Heart left ventricle (tissue), 16 donors: ENCODE measurements around the gene HELZ2. TPM values are rescaled to one million over a fixed set of nuclear protein-coding genes. Genes with fewer than 3 reads are reported as not detected.

Source experiments
- ATAC-seq, 4 donors: fragments of 200-7000 bp; cut with Tn5 transposase; one replicate each; pipeline ENCODE4 v1.9.1; 2020 to 2022; ENCODE audit warnings: moderate library complexity in 4 of 4, mild to moderate bottlenecking in 3 of 4, moderate number of reproducible peaks in 1 of 4
- DNase-seq, 5 donors: peaks; one replicate each; pipeline ENCODE4 v3.0.0-alpha.2; 2020
- H3K27ac ChIP-seq, 12 donors: fragments of 200-600 bp; sonication (generic) in 4 of 12; one replicate each; pipeline versions ENCODE4 v1.5.0 to v1.8.0; 2016 to 2022; ENCODE audit warnings: mild to moderate bottlenecking in 2 of 12
- H3K27me3 ChIP-seq, 9 donors: fragments of 200-600 bp; sonication (generic) in 2 of 9; one replicate each; pipeline versions ENCODE4 v1.5.1 to v1.8.0; 2016 to 2022; ENCODE audit warnings: mild to moderate bottlenecking in 3 of 9
- H3K36me3 ChIP-seq, 9 donors: fragments of 200-600 bp; sonication (generic) in 2 of 9; one replicate each; pipeline versions ENCODE4 v1.5.0 to v1.8.0; 2018 to 2022; ENCODE audit warnings: mild to moderate bottlenecking in 2 of 9
- H3K4me1 ChIP-seq, 12 donors: fragments of 200-600 bp; sonication (generic) in 4 of 12; one replicate each; pipeline versions ENCODE4 v1.5.0 to v1.8.0; 2016 to 2022; ENCODE audit warnings: mild to moderate bottlenecking in 3 of 12
- H3K4me3 ChIP-seq, 12 donors: fragments of 200-600 bp; sonication (generic) in 4 of 12; one replicate each; pipeline versions ENCODE4 v1.5.0 to v1.8.0; 2017 to 2022; ENCODE audit warnings: mild to moderate bottlenecking in 9 of 12, moderate library complexity in 4 of 12
- H3K9me3 ChIP-seq, 12 donors: fragments of 200-600 bp; sonication (generic) in 4 of 12; one replicate each; pipeline versions ENCODE4 v1.5.0 to v1.8.0; 2016 to 2022; ENCODE audit warnings: mild to moderate bottlenecking in 1 of 12
- POLR2A ChIP-seq, 2 donors: fragments of 450-650 bp; IDR thresholded peaks; one replicate each; pipeline ENCODE4 v1.6.1; 2017; ENCODE audit warnings: antibody characterized with exemption in 2 of 2, mild to moderate bottlenecking in 2 of 2, moderate library complexity in 2 of 2
- WGBS, 4 donors: extraction: QIAGEN DNeasy Blood & Tissue Kit in 2 of 4; methylation state at CpG; one replicate each; pipeline versions ENCODE4 v1.1.5 to v1.1.7; 2013 to 2018; 5-methylcytosine and 5-hydroxymethylcytosine counted together
- intact Hi-C, 10 donors: fragments of 100-400 bp; cut with DNase I; formaldehyde crosslinking; loops; one replicate each; pipeline versions ENCODE4 v1.11.1 to v1.14.2; 2022
- polyA plus RNA-seq, 2 donors: library from polyadenylated mRNA; stranded (reverse); fragments of 200-250 nt; gene quantifications; one replicate each; pipeline ENCODE4 v1.2.3, GENCODE V29; 2013
- total RNA-seq, 9 donors: library from RNA; depleted of rRNA in 2 of 9; stranded (reverse); fragments of >200 nt in 2 of 9; fragmentation: NEBNext Ultra II Directional in 3 of 9; extraction: Animal tissue kit (Norgen Biotek cat#: 25700) in 3 of 9; gene quantifications; one replicate each; pipeline versions ENCODE4 v1.1.0 to v1.2.4, GENCODE V29; 2016 to 2023
- TF ChIP-seq, protein P1 (sequence below), 12 donors: fragments of 200-600 bp; sonication (generic) in 4 of 12; IDR thresholded peaks; one replicate each; pipeline versions ENCODE4 v1.5.0 to v1.8.0; 2018 to 2022; ENCODE audit warnings: antibody characterized with exemption in 12 of 12, mild to moderate bottlenecking in 5 of 12
- donor health status: ischemic (EF 13 %, LVEDD 7.1; RV severe dilation, severe dysfunction).
- donor health status: healthy with polysubstance abuse.
- donor health status: DM: no; HTN: yes; CAD: no.
- donor health status: DM: no; HTN: no; CAD: no.
- donor health status: ischemic (EF 25% LVEDD 6.9; RV normal size, moderate dysfunction).
- donor health status: ischemic (EF 25% LVEDD 5.7; RV mildly dilated, moderate dysfunction).
- donor health status: healthy.
- donor health status: DM: yes; HTN: yes; CAD: no.
- donor health status: ischemic (EF 35%, LVEDD 5.7; RV mildly dilated, moderate dysfunction).
- donor health status: nonischemic (EF 11% LVEDD 7.7; RV severe dilation, severe dysfunction).
- donor health status: DM: yes; HTN: yes; CAD: no.
- donor health status: PGD.
- donor health status: ischemic (EF 29% LVEDD 5.4; RV normal size, mild dysfunction).
- donor health status: nonischemic (EF 23%, LVEDD 6.1; RV moderate dilation, normal function).

HELZ2 gene
- total and polyA plus RNA-seq, 11 donors, result 7.2 to 34.6 (median 20.2) TPM

DNA sequence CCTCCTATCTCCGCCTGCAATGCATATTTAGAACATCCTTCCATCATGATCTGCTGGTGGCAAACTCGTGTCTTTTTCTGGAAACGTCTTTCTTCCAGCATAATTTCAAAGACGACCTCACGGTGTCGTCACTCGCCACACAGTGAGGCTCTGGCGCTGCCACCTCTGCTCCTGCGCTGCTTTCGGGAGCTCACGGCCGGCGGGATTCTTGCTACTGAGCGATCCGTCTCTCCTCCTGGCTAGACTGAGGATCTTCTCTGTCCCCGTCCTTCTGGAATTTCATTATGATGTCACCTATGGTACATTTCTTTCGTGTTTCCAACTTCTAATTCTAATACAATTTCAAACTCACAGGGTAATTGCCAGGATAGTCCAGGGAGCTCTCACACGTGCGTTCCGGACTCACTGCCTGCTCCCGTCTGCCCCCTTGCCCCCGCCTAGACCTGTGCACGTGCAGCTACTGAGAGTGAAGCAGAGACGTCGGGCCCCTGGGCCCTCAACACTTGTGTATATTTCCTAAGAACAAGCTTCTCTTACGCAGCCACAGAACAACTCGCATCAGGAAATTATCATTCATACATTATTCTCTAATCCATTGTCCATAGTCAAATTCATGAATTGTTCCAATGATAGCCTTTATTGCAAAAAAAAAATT is 25.5 kb upstream of the HELZ2 start:
- no peak for TF ChIP-seq POLR2A (IDR thresholded peaks at IDR 0.05)
- TF ChIP-seq, protein P1, sequence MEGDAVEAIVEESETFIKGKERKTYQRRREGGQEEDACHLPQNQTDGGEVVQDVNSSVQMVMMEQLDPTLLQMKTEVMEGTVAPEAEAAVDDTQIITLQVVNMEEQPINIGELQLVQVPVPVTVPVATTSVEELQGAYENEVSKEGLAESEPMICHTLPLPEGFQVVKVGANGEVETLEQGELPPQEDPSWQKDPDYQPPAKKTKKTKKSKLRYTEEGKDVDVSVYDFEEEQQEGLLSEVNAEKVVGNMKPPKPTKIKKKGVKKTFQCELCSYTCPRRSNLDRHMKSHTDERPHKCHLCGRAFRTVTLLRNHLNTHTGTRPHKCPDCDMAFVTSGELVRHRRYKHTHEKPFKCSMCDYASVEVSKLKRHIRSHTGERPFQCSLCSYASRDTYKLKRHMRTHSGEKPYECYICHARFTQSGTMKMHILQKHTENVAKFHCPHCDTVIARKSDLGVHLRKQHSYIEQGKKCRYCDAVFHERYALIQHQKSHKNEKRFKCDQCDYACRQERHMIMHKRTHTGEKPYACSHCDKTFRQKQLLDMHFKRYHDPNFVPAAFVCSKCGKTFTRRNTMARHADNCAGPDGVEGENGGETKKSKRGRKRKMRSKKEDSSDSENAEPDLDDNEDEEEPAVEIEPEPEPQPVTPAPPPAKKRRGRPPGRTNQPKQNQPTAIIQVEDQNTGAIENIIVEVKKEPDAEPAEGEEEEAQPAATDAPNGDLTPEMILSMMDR (IDR thresholded peaks at IDR 0.05), result no peak
- H3K27ac ChIP-seq, result no peak overlapping the region
- no peaks in the 10 kb centered on the region for H3K9me3 ChIP-seq
- DNase-seq, result peak in 1 of 5 donors; percentile 13
- 90 to 95% (median 93%) methylated on average over 27 of the region's 27 CpGs for WGBS, 4 donors
- ATAC-seq, result no peak
- H3K4me1 ChIP-seq, result no peaks in the 10 kb centered on the region
- no peaks in the 10 kb centered on the region for H3K27me3 ChIP-seq
- intact Hi-C loops, result no loop called here
- peaks cover 8 to 87% (median 77%) of the 10 kb centered on the region in 9 donors for H3K36me3 ChIP-seq
- no peak overlapping the region for H3K4me3 ChIP-seq

DNA sequence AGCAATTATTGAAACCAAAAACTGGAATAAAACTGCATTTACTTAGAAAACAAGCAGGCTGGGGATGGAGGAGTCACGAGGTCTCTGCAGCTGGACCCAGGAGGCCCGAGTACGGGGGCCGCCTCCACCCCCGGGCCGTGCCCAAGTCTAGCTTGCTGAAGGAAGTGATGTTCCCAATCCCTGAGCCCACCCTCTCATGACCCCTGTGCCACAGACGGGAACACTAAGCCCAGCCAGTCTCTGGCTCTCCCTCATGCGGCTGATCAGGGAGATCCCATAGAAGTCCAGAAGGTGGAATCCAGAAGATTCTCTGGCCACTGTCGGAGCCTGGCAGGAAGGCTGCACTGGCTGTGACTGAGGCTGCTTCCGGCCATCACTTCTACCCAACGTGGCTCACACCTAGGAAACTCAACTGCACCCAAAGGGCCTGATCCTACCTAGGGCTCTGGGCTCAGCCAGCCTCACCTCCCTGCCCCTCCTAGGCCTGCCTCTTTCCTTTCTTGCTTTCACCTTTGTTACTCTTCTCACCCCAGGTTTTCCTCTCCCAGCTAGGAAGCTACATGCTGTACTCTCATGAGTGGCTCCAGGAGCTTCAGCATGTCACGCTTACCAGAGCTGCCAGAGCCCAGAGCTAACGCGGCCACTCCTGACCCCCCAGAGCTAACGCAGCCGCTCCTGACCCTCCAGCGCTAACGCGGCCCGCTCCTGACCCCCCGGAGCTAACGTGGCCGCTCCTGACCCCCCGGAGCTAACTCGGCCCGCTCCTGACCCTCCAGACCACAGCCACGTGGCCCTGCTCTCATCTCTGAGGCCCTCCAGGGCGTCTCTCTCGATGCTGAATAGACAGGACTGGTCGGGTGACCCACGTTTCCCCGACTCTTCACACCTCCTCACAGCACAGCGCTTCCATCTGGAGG is 24.7 kb upstream of the HELZ2 start:
- peaks cover 8 to 88% (median 77%) of the 10 kb centered on the region in 9 donors for H3K36me3 ChIP-seq

DNA sequence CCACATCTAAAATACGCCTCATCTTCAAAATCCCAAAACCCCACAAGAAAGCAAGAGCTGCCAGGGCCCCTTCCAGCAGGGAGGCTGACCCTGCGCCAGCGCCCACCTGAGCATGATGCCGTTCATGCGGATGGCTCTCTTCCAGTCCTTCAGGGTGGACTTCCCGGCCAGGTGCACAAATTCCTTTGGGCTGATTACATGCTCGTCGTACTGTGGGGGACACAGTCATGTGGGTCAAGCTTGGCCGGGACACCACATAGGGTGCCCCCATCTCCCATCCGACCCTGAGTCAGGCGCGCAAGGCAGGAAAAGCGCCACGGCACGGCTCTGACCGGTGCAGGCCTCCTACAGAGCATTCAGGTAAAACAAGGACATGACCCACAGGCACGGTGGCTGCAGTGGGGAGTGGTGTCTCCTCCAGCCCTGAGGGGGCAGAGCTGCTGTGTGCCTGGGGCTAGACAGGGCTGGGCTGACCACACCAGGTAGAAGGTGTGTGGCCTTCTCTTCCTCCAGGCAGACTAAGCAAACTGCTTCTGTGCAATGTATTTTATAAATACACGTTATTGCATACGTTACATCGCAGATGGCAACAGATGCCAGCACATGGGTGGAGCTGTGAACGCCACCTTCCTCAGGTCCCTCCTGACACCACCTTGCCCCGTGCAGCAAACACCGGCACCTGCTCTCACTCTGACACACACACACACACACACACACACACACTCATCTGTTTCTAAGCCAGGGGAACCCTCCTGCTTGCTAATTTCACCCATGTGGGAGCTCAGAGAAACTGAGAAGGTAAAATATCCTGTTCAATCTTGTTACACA is 23.8 kb upstream of the HELZ2 start:
- H3K27ac ChIP-seq, result no peak overlapping the region
- no peaks in the 10 kb centered on the region for H3K9me3 ChIP-seq
- H3K27me3 ChIP-seq, result no peaks in the 10 kb centered on the region
- no peak overlapping the region for H3K4me3 ChIP-seq
- DNase-seq (peak in 2 of 5 donors; percentile 7 to 42), ATAC-seq (no peak)
- H3K36me3 ChIP-seq, result peaks cover 6 to 88% (median 75%) of the 10 kb centered on the region in 9 donors
- H3K4me1 ChIP-seq, result peaks cover 0 to 4% (median 0%) of the 10 kb centered on the region in 12 donors
- intact Hi-C loops, result no loop called here
- TF ChIP-seq, protein P1 (IDR thresholded peaks at IDR 0.05), result no peak
- TF ChIP-seq POLR2A (IDR thresholded peaks at IDR 0.05), result no peak
- 87 to 91% (median 89%) methylated on average over 23 of the region's 23 CpGs for WGBS, 4 donors

More for the DNA sequence above, 24.7 kb upstream of the HELZ2 start:
- DNase-seq, result peak in 1 of 5 donors; percentile 9
- 88 to 94% (median 90%) methylated on average over 33 of the region's 33 CpGs for WGBS, 4 donors
- no peaks in the 10 kb centered on the region for H3K9me3 ChIP-seq
- H3K27me3 ChIP-seq, result no peaks in the 10 kb centered on the region
- ATAC-seq, result no peak
- H3K27ac ChIP-seq, result no peak overlapping the region
- TF ChIP-seq POLR2A (IDR thresholded peaks at IDR 0.05), result no peak
- TF ChIP-seq, protein P1 (IDR thresholded peaks at IDR 0.05), result no peak
- intact Hi-C loops, result no loop called here
- peaks cover 0 to 4% (median 0%) of the 10 kb centered on the region in 12 donors for H3K4me1 ChIP-seq
- no peak overlapping the region for H3K4me3 ChIP-seq
